ENCODE data around the gene TCEAL1.
"Not testable (repeated sequence)": the region's sequence is repeated elsewhere in the genome, so short reads cannot be mapped to it uniquely, and the experiment has no call there.

The TCEAL1 gene

GRCh38 chrX:103657066-103657465, 28.3 kb downstream of the TCEAL1 start:
- not testable (repeated sequence) for H3K36me3 ChIP-seq (ENCODE audit: control insufficient read depth in 2 of 2, insufficient read depth in 2 of 2, low read length in 2 of 2); H3K27ac ChIP-seq (ENCODE audit: low read depth in 2 of 2, low read length in 2 of 2); H3K4me3 ChIP-seq (ENCODE audit: low read length in 2 of 2); H3K4me1 ChIP-seq (ENCODE audit: control insufficient read depth in 2 of 2, insufficient read depth in 2 of 2, low read length in 2 of 2); H3K9ac ChIP-seq (ENCODE audit: low read depth in 1 of 2, low read length in 2 of 2); H3K27me3 ChIP-seq (ENCODE audit: control insufficient read depth in 2 of 2, insufficient read depth in 2 of 2, low read length in 2 of 2); H3K9me3 ChIP-seq (ENCODE audit: control insufficient read depth in 2 of 2, low read length in 2 of 2)

DNA sequence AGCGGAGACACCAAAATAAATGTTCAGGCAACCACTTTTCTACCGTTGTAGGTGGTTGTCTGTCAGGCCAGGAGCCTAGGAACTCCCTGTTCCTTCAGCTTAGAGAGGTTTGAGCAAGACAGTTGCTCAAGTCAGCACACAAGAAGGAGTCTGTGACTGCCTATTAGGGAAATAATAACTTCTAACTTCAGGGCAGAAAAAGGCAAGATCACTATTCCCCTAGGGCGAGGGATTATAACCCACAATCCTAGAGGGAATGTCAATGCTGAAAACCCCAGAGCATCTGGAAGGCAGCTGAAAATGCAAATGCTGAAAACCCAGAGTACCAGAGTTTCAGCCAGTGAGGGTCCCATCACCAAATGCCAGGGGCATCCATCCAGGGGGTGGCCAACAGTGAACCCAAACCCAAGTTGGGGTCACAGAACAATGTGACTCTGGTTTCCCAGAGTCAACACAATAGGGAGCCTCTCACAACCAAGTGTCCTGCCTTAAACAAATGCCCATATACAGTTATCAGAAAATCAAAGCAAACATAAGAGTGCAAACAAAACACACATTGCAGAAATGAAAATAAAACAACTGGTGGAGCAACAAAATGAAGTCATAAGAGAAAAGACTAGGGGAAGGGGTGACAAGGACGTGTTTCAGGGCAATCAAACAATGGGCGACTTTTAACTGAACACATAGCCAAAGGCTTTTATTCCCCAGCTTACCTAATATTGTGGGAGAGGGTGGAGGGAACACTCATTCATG, 30.1 kb downstream of the TCEAL1 start:
- H3K9ac ChIP-seq (ENCODE audit: low read depth in 1 of 2, low read length in 2 of 2) = no peak overlapping the region
- H3K27me3 ChIP-seq (ENCODE audit: control insufficient read depth in 2 of 2, insufficient read depth in 2 of 2, low read length in 2 of 2) = peaks cover 0 to 3% of the 10 kb centered on the region in 2 donors
- H3K27ac ChIP-seq (ENCODE audit: low read depth in 2 of 2, low read length in 2 of 2) = no peak overlapping the region
- H3K9me3 ChIP-seq (ENCODE audit: control insufficient read depth in 2 of 2, low read length in 2 of 2) = no peaks in the 10 kb centered on the region
- no peak overlapping the region for H3K4me3 ChIP-seq (ENCODE audit: low read length in 2 of 2)
- H3K4me1 ChIP-seq (ENCODE audit: control insufficient read depth in 2 of 2, insufficient read depth in 2 of 2, low read length in 2 of 2) = no peaks in the 10 kb centered on the region
- no peaks in the 10 kb centered on the region for H3K36me3 ChIP-seq (ENCODE audit: control insufficient read depth in 2 of 2, insufficient read depth in 2 of 2, low read length in 2 of 2)

DNA sequence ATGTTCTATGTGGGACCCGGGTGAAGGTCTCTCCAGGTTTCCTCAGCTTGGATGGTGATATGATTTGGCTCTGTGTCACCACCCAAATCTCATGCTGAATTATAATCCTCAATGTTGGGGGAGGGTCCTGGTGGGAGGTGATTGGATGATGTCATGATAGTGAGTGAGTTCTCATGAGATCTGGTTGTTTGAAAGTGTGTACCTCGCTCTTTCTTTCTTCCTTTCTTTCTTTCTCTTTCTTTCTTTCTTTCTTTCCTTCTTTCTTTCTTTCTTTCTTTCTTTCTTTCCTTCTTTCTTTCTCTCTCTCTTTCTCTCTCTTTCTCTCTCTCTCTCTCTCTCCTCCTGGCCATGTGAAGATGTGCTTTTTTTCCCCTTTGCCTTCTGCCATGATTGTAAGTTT, 30.7 kb downstream of the TCEAL1 start:
- H3K27me3 ChIP-seq (ENCODE audit: control insufficient read depth in 2 of 2, insufficient read depth in 2 of 2, low read length in 2 of 2) = not testable (repeated sequence)

DNA sequence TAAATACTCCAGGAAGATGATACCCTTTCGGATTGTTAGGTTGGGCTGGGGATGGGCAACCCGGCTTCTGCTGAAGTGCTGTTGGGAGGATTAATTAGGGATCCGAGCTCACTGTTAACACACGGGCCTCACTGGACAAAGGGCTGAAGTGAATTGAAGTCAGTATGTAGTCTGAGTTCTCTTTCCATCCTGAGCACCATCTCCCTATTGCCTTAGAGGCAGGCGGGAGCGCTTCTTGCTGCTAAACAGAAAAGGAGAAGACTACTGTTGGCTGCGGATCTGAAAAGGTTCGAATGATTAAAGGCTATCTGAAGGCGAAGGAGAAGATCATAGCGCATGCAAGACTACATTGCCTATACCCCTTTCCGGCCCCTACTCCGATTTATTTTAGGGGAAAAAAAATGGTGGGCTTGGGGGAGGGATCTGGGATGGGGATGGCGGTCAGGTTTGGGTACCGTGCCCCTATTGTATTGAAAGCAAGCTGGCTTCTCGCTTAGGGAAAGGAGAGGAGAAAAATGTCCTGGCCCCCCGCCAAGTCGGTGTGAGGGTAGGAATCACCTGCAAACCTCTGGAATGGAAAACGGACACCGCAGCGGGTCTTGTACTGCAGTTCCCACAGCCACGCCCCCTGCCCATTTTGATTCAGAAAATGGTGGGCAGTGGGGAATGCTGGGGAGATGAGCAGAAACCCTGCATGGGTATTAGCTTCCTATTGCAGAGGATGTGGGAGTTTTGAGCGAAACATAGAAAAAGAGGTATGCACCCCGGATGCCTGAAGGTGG, 35.4 kb downstream of the TCEAL1 start:
- Histone ChIP-seq H3K4me3 (ENCODE audit: low read length in 2 of 2) (no peak overlapping the region), H3K9me3 (ENCODE audit: control insufficient read depth in 2 of 2, low read length in 2 of 2) (no peaks in the 10 kb centered on the region), H3K27ac (ENCODE audit: low read depth in 2 of 2, low read length in 2 of 2) (no peak overlapping the region), H3K9ac (ENCODE audit: low read depth in 1 of 2, low read length in 2 of 2) (no peak overlapping the region), H3K4me1 (ENCODE audit: control insufficient read depth in 2 of 2, insufficient read depth in 2 of 2, low read length in 2 of 2) (no peaks in the 10 kb centered on the region), H3K36me3 (ENCODE audit: control insufficient read depth in 2 of 2, insufficient read depth in 2 of 2, low read length in 2 of 2) (no peaks in the 10 kb centered on the region), H3K27me3 (ENCODE audit: control insufficient read depth in 2 of 2, insufficient read depth in 2 of 2, low read length in 2 of 2) (peaks cover 0 to 3% of the 10 kb centered on the region in 2 donors)

More for the DNA sequence above, 30.7 kb downstream of the TCEAL1 start:
- not testable (repeated sequence) for H3K36me3 ChIP-seq (ENCODE audit: control insufficient read depth in 2 of 2, insufficient read depth in 2 of 2, low read length in 2 of 2); H3K4me3 ChIP-seq (ENCODE audit: low read length in 2 of 2); H3K4me1 ChIP-seq (ENCODE audit: control insufficient read depth in 2 of 2, insufficient read depth in 2 of 2, low read length in 2 of 2); H3K9ac ChIP-seq (ENCODE audit: low read depth in 1 of 2, low read length in 2 of 2); H3K9me3 ChIP-seq (ENCODE audit: control insufficient read depth in 2 of 2, low read length in 2 of 2); H3K27ac ChIP-seq (ENCODE audit: low read depth in 2 of 2, low read length in 2 of 2)

DNA sequence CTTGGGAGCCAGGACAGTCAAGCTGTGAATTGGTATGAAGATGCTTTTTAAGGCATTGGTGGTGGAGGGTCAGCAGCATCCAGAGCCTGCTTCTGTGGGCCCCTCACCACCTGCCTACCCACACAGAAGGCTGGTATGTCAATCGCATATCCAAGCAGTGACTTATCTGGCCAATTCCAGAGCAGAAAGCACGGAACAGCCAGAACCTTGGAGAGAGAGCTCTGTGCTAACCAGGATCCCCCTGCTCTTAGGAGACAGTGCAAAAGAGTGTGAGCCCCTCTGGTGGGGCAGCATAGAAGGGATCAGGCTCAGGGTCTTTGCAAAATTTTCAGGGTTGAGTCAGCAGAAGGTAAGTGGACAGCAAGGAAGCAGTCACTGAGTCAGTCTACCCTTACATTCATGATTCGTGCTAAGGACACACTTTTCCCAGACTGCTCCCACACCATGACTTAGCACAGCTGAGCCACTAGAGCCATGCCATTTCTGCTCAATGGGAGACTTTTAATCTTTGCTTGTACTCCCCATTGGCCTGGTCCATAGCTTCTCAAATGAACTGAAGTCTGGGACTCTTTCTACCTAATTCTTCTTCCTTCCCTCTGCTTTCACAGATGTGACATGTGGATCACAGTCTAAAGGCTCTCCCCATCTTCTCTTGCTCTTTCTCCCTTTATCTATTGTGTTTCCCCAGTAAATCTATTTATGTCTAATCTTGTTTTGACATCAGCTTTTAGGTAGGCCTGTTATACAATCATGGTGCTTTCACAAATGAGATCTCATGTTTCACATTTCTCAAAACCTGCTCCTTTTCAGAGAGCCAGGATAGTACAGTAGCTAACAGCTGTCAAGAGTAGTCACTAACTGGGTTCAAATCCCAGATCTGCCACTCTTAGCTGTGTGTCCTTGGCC, 37.7 kb downstream of the TCEAL1 start:
- Histone ChIP-seq H3K4me3 (ENCODE audit: low read length in 2 of 2) (no peak overlapping the region), H3K9ac (ENCODE audit: low read depth in 1 of 2, low read length in 2 of 2) (no peak overlapping the region), H3K27me3 (ENCODE audit: control insufficient read depth in 2 of 2, insufficient read depth in 2 of 2, low read length in 2 of 2) (peaks cover 0 to 3% of the 10 kb centered on the region in 2 donors), H3K36me3 (ENCODE audit: control insufficient read depth in 2 of 2, insufficient read depth in 2 of 2, low read length in 2 of 2) (no peaks in the 10 kb centered on the region), H3K4me1 (ENCODE audit: control insufficient read depth in 2 of 2, insufficient read depth in 2 of 2, low read length in 2 of 2) (no peaks in the 10 kb centered on the region), H3K9me3 (ENCODE audit: control insufficient read depth in 2 of 2, low read length in 2 of 2) (no peaks in the 10 kb centered on the region), H3K27ac (ENCODE audit: low read depth in 2 of 2, low read length in 2 of 2) (no peak overlapping the region)

- H3K4me1 ChIP-seq (ENCODE audit: control insufficient read depth in 2 of 2, insufficient read depth in 2 of 2, low read length in 2 of 2) = no peaks in the 10 kb centered on the region
- H3K27me3 ChIP-seq (ENCODE audit: control insufficient read depth in 2 of 2, insufficient read depth in 2 of 2, low read length in 2 of 2) = no peaks in the 10 kb centered on the region
- no peak overlapping the region for H3K27ac ChIP-seq (ENCODE audit: low read depth in 2 of 2, low read length in 2 of 2)
- no peaks in the 10 kb centered on the region for H3K9me3 ChIP-seq (ENCODE audit: control insufficient read depth in 2 of 2, low read length in 2 of 2)
- H3K4me3 ChIP-seq (ENCODE audit: low read length in 2 of 2) = no peak overlapping the region
- H3K9ac ChIP-seq (ENCODE audit: low read depth in 1 of 2, low read length in 2 of 2) = no peak overlapping the region
- H3K36me3 ChIP-seq (ENCODE audit: control insufficient read depth in 2 of 2, insufficient read depth in 2 of 2, low read length in 2 of 2) = no peaks in the 10 kb centered on the region
Observed at GRCh38 chrX:103669745-103670144, 41.0 kb downstream of the TCEAL1 start.

GRCh38 chrX:103674531-103675454, 46.0 kb downstream of the TCEAL1 start:
- H3K36me3 ChIP-seq (ENCODE audit: control insufficient read depth in 2 of 2, insufficient read depth in 2 of 2, low read length in 2 of 2) = peaks cover 13 to 14% of the 10 kb centered on the region in 2 donors

DNA sequence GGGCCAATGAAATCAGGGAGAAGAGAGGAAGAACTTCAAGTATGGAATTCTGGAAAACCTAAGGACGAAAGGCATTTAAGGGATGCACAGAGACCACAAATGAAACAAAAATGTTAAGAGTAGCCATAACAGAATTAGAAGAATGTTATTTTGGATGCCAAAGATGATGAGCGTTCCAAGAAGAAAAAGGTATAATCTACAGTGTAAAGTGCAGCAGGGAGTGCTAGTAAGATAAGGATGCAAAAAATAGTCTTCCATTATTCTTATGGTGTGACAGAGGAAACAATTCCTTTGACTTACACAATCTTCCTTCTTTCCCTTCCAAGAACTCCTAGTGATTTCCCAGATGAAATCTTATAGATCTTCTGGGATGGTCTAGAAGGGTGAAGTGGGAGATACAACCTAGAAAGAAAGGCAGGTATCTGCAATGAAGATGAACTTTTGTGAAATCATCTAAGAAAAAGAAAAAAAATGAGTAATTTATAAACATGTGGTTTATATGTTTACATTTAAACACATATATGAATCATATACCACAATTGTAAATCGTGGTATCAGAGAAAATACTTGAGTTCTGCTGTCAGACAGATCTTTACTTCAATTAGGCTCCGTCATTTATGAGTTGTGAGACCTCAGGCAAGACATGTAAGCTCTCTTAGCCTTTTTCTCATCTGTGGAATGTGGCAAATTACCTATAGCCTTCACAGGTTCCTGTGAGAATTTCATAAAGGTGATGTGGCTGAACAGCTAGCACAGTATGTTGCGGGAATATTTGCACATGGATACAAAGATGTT, 49.6 kb downstream of the TCEAL1 start:
- Histone ChIP-seq H3K9ac (ENCODE audit: low read depth in 1 of 2, low read length in 2 of 2) (no peak overlapping the region), H3K4me3 (ENCODE audit: low read length in 2 of 2) (no peak overlapping the region), H3K9me3 (ENCODE audit: control insufficient read depth in 2 of 2, low read length in 2 of 2) (no peaks in the 10 kb centered on the region), H3K27ac (ENCODE audit: low read depth in 2 of 2, low read length in 2 of 2) (no peak overlapping the region), H3K36me3 (ENCODE audit: control insufficient read depth in 2 of 2, insufficient read depth in 2 of 2, low read length in 2 of 2) (peaks cover 15 to 16% of the 10 kb centered on the region in 2 donors), H3K27me3 (ENCODE audit: control insufficient read depth in 2 of 2, insufficient read depth in 2 of 2, low read length in 2 of 2) (no peaks in the 10 kb centered on the region), H3K4me1 (ENCODE audit: control insufficient read depth in 2 of 2, insufficient read depth in 2 of 2, low read length in 2 of 2) (no peaks in the 10 kb centered on the region)

More at GRCh38 chrX:103674531-103675454, 46.0 kb downstream of the TCEAL1 start:
- no peak overlapping the region for H3K27ac ChIP-seq (ENCODE audit: low read depth in 2 of 2, low read length in 2 of 2)
- no peaks in the 10 kb centered on the region for H3K4me1 ChIP-seq (ENCODE audit: control insufficient read depth in 2 of 2, insufficient read depth in 2 of 2, low read length in 2 of 2)
- no peak overlapping the region for H3K9ac ChIP-seq (ENCODE audit: low read depth in 1 of 2, low read length in 2 of 2)
- H3K4me3 ChIP-seq (ENCODE audit: low read length in 2 of 2) = no peak overlapping the region
- H3K9me3 ChIP-seq (ENCODE audit: control insufficient read depth in 2 of 2, low read length in 2 of 2) = no peaks in the 10 kb centered on the region
- no peaks in the 10 kb centered on the region for H3K27me3 ChIP-seq (ENCODE audit: control insufficient read depth in 2 of 2, insufficient read depth in 2 of 2, low read length in 2 of 2)

All from mucosa of rectum (tissue), 2 donors.